Esophagus squamous epithelium (tissue), 4 donors: ENCODE measurements around the gene KRTAP10-7.

ENCODE experiments used
- CTCF ChIP-seq, 6 experiments: fragments of 450-650 bp in 4 of 6; fragments of 200-600 bp in 2 of 6; sonication (generic) in 2 of 6; IDR thresholded peaks; one replicate each; pipeline ENCODE4 v1.5.1; 2016 to 2019; ENCODE audit warnings: antibody characterized with exemption in 6 of 6, mild to moderate bottlenecking in 4 of 6, moderate library complexity in 4 of 6
- POLR2A ChIP-seq, 4 donors: fragments of 450-650 bp; IDR thresholded peaks; one replicate each; pipeline ENCODE4 v1.6.1; 2017; ENCODE audit warnings: antibody characterized with exemption in 4 of 4, mild to moderate bottlenecking in 4 of 4, moderate library complexity in 3 of 4

- TF ChIP-seq POLR2A (IDR thresholded peaks at IDR 0.05) (no peak), CTCF (IDR thresholded peaks at IDR 0.05) (peak in 1 of 6 experiments; percentile 41)
These were observed 49.6 kb upstream of the KRTAP10-7 start for GRCh38 chr21:44550807-44551206.
